ENCODE measurements around the gene CARMIL3.

CARMIL3 gene

GRCh38 chr14:24058951-24059475, 7.2 kb downstream of the CARMIL3 start:
- no peak overlapping the region for H3K27ac ChIP-seq
- TF ChIP-seq CTCF (conservative IDR thresholded peaks at IDR 0.05) = no peak

- no peak for TF ChIP-seq CTCF (conservative IDR thresholded peaks at IDR 0.05)
- H3K27ac ChIP-seq = no peak overlapping the region
Measured at GRCh38 chr14:24059841-24060388, 8.1 kb downstream of the CARMIL3 start.

- no peak overlapping the region for H3K27ac ChIP-seq
- no peak for TF ChIP-seq CTCF (conservative IDR thresholded peaks at IDR 0.05)
Measured at GRCh38 chr14:24060443-24060842, 8.6 kb downstream of the CARMIL3 start.

GRCh38 chr14:24060984-24061913, 9.4 kb downstream of the CARMIL3 start:
- no peak overlapping the region for H3K27ac ChIP-seq
- TF ChIP-seq CTCF (conservative IDR thresholded peaks at IDR 0.05) = no peak

- TF ChIP-seq CTCF (conservative IDR thresholded peaks at IDR 0.05) = no peak
- no peak overlapping the region for H3K27ac ChIP-seq
Measured at GRCh38 chr14:24062216-24062980, 10.6 kb downstream of the CARMIL3 start.

- no peak for TF ChIP-seq CTCF (conservative IDR thresholded peaks at IDR 0.05)
Measured at GRCh38 chr14:24063263-24063836, 11.5 kb downstream of the CARMIL3 start.

More at GRCh38 chr14:24063263-24063836, 11.5 kb downstream of the CARMIL3 start:
- no peak overlapping the region for H3K27ac ChIP-seq

Measured in VCaP (cell line).